Hematopoietic multipotent progenitor cell treated with erythropoietin and hydrocortisone succinate and interleukin-3 and kit ligand, for 6 days (in vitro differentiated cells): ENCODE measurements around the gene DGKI.

Experiments used
- DNase-seq: peaks from one replicate; pipeline ENCODE4 v3.0.0-alpha.2; 2015

DGKI gene

DNA sequence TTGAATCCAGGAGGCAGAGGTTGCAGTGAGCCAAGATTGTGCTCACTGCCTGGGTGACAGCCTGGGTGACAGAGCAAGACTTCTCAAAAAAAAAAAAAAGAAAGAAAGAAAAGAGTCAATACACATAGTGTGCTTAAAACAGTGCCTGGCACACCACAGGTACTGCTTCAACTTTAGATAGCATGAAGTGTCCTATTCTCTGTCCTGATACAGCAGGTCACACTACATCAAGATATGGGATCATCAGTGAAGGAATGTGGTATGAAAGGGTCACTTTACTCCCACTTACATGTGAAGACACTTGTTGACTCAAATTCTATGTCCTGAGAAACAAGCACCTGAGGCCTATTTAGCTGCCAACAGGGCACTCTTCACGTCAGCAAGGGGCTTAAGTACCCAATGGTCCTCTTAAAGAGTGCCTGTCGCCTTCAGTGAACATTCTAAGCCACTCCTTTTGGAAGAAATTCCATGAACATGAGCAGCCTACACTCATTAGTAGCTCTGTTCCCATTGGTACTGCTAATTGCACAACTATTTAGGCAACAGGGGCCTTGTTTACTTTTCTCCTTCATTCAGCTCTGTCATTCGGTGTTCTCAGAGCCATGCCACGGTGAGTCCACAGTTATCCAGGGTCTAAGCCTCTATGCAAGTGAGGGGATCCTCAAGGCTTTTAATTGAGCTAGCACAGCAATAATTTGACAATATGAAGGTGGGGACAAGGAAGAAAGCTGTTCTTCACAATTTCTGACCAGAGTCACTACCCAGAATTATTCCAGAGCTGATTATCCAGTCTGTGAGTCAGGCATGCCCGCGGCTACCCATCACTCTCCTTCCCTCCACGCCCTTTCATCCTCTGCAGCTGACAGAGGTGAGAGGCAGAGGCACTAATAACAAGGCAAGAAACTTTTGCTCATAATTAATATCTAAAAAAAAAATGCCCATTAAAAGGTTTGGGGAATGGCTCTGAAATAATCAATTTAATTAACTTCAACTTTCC lies 446.6 kb downstream of the DGKI start:
- no peak for DNase-seq

DNA sequence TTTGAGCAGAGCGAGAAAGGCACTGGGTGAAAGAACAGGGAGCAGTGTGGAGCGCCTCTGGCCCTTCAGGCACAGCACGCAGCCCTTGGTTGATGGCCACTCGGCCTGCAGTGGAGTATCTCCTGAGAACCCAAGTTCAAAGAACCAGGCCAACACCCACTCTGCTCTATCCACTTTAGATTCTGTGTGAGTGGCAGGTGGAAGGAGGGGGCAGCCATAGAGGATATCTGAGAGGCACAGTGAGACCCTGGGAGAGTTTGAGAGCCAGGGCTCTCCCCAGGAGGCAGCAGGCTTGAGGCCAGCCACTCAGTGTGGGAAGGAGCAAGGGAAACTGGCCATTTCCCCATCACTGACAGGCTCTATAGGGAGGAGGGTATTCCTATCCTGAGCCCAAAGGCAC lies 450.7 kb downstream of the DGKI start:
- DNase-seq, result no peak

DNA sequence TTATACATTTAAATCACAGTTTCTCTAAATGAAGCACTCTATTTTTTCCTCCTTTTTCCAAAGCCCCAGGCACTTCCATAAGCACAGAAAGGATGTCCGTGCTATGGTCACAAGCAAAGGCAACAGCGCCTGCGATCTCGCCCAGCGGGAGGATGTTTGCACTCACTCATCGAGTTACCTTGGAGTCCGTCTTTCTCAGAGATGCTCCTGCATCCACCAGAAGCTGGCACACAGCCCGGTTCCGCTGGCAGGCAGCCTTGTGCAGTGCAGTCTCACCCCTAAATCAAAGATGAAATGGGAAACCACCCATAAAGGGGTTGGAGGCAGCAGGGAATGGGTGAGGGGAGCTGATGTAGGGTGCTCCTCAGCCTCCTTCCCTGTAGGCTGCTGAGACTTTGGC lies 451.4 kb downstream of the DGKI start:
- DNase-seq, result no peak

- no peak for DNase-seq
These were observed 453.2 kb downstream of the DGKI start for GRCh38 chr7:137393570-137393969.

DNA sequence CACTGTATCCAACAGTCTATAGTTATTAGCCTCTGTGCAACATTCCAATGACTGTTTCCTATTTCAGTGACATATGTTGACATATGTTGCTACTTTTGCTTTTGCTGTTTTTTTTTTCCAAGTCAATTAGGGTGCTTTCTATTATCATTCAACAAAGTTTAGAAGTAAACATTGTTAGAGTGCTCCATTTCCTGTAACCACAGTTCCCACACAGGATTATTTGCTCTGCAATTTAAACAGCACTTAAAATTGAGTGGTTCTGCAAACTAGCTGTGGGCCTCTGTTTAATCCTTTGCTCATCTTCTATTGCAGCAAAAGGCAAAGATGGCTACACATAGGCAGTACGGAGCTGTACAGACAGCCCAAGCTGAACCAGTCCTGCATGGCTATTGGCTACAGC lies 456.7 kb downstream of the DGKI start:
- no peak for DNase-seq

GRCh38 chr7:137388916-137389315 lies 457.9 kb downstream of the DGKI start:
- no peak for DNase-seq

GRCh38 chr7:137386966-137387365 lies 459.8 kb downstream of the DGKI start:
- DNase-seq, result no peak

DNA sequence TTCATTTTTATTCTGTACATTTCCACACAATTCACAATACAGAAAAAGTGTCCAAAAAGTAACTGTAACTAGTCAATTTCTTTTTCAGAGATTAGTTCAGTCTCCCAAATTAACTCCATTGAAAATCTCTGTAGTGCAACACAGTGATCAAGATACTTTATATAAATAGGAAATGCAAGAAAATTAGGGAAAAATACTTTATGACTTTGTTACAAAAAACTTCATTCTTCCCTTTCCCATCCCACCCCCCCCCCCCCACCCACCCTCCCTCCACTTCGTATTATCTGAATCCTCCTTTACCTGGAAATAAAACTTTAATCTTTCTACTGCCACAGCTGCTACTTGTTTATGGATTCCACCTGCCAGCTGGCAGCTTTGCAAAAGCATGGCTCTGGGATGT lies 465.7 kb downstream of the DGKI start:
- DNase-seq, result no peak

DNA sequence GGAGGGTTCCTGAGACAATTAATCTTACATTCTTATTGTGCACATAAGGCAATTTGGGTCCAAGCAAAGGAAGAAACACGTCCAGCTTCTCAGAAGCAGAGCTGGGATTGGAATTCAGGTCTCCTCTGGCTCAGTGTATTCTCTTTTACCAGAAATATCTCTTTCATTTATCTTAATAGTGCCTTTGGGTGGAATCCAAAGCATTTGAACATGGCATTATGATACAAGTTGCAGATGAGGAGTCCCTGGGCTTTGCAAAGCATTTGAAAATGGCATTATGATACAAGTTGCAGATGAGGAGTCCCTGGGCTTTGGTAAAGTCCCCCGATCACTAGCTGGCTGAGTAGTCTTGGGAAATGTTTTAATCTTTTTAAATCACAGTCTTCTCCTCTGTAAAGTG lies 473.3 kb downstream of the DGKI start:
- DNase-seq, result no peak

GRCh38 chr7:137371616-137372015 lies 475.2 kb downstream of the DGKI start:
- DNase-seq, result no peak

GRCh38 chr7:137366995-137367394 lies 479.8 kb downstream of the DGKI start:
- DNase-seq, result no peak

GRCh38 chr7:137363683-137364082 lies 483.1 kb downstream of the DGKI start:
- DNase-seq, result no peak

GRCh38 chr7:137360087-137360679 lies 486.6 kb downstream of the DGKI start:
- peak; percentile 22 for DNase-seq

DNA sequence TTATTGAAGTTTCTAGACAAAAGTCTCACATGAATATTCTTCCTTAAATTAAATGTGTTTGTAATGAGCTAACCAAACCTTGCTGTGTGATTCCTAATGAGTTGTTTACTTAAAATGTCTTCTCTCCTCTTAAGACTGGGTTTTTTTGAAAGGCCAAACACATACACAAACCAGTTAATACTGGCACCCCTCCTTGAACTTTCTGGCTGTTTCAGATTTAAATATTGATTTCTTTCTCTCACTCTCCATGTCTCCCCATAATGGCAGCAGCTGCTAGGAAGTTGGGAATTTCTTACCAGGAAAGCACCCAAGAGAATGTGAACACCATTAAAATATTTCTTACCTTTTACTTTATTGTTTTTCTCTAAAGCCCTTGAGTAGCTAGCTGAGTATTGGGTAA lies 491.8 kb downstream of the DGKI start:
- DNase-seq, result no peak

- DNase-seq, result no peak
These were observed 492.4 kb downstream of the DGKI start for GRCh38 chr7:137354396-137354795.

DNA sequence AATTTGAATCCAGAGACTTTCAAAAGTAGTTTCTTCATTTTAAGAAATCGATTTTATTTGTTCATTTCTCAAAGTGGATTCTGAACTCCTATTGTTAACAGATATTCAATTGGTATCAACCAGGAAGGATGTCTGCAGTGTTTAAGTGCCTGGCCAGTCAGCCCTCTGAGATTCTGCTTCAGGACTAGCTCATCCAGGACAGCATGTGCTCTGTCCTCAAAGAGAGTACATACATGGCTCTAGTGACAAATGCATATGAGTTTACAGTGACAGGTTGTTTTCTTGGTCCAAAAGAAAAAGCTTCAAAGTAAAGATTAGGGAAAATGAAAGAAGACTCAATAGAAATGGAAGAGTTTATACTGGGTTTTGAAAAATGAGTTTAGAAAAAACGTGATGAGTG lies 494.8 kb downstream of the DGKI start:
- no peak for DNase-seq

- no peak for DNase-seq
These were observed 500.9 kb downstream of the DGKI start for GRCh38 chr7:137345799-137346449.

DNA sequence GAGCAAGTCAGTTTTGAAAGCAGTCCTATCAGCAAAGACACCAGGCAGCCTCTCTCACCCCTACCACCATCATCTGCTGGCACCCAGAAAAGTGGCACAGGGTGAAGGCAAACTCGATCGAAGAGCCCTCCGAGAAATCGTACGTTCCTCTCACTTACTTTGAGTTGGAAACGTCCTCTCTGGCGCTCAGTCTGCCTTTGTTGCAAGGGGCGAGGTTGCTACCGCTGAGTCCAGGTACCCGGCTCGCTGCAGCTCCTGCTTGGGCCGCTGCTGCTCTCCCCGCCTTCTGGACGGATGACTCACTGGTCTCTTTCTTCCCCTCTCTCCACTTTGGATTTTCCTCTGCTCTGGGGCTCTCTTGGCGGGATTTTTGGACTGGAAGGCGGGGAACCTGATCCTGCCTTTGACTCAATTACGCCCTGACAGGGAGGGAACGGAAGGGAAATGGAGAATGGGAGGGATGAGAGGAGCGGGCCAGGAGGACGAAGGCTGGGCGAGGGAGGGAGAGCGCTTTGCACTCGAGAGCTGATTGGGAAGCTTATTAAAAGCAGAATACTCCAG lies 503.4 kb downstream of the DGKI start, which contains the start of gene PTN:
TSS of gene PTN (minus strand) at position 453 of the 561 bp plus-strand sequence. CDS start 88,760 bp downstream, outside the sequence.
- no peak for DNase-seq

- no peak for DNase-seq
These were observed 503.9 kb downstream of the DGKI start for GRCh38 chr7:137342828-137343261.

- DNase-seq, result no peak
These were observed 504.5 kb downstream of the DGKI start for GRCh38 chr7:137342265-137342664.

DNA sequence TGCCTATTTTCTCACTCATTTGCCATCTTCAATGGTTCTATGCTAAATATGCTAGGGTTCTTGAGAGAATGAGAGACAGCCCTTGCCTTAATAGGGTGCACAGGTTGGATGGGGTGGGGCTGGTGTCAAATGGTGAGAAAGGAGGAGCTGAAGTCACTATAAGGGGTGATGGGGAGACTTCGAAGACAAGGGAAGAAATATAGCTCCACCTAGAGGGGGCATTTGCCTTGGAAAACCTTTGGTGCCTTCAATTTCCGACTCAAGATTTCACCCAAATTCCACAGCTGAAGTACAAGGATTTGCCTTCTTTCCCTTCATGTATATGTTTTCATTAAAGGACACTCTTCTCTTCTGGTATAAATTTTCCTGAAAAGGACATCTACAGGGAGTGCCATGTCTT lies 508.9 kb downstream of the DGKI start:
- DNase-seq, result no peak

GRCh38 chr7:137335814-137336213 lies 511.0 kb downstream of the DGKI start:
- DNase-seq, result no peak

DNA sequence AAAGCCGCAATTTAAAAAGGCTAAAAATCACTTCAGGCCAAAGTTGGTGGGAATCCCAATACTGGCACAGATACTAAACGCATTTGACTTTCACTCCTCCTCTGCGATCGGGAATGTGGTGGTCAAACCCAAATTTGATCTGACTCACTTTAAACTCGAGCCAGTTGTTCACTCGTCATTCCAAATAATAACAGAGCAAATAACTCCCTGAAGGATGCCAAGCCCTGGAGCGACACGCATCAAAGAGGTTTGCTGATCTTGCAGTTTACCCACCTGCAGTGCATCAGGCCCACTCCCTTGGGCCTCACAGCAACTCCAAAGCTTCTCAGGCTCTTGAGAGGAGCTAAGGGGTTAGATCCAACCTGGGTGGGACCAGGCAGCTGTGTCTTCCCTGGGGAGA lies 515.4 kb downstream of the DGKI start:
- no peak for DNase-seq
